ENCODE measurements around the gene DCAF12L2.
"Not testable (repeated sequence)": the region's sequence is repeated elsewhere in the genome, so short reads cannot be mapped to it uniquely, and the experiment has no call there.

DCAF12L2 gene

GRCh38 chrX:126165721-126166461, at the start of gene DCAF12L2:
DCAF12L2 (minus strand) TSS chrX:126166289; CDS start chrX:126165924, 365 bp downstream.
- no peak within 1 kb of the TSS for H3K9ac ChIP-seq (ENCODE audit: low read length)
- no peaks in the 10 kb centered on the region for H3K9me3 ChIP-seq (ENCODE audit: low read length)
- H3K4me2 ChIP-seq (ENCODE audit: low read length), result no peak within 1 kb of the TSS
- no peak for TF ChIP-seq EZH2 (IDR thresholded peaks at IDR 0.05; ENCODE audit: borderline replicate concordance, low read length)
- TF ChIP-seq CTCF (IDR thresholded peaks at IDR 0.05; ENCODE audit: low read length), result no peak
- H3F3A ChIP-seq (ENCODE audit: insufficient read depth, low read length), result no peaks in the 10 kb centered on the region
- H3K36me3 ChIP-seq (ENCODE audit: insufficient read depth, low read length), result no peaks in the 10 kb centered on the region
- no peaks in the 10 kb centered on the region for H3K79me2 ChIP-seq (ENCODE audit: insufficient read depth, low read length)
- H3K27me3 ChIP-seq (ENCODE audit: insufficient read depth, low read length), result no peaks in the 10 kb centered on the region
- no peaks in the 10 kb centered on the region for H3K4me1 ChIP-seq (ENCODE audit: insufficient read depth, low read length, severe bottlenecking)
- no peaks in the 10 kb centered on the region for H4K20me1 ChIP-seq (ENCODE audit: insufficient read depth, low read length)
- no peak within 1 kb of the TSS for H3K27ac ChIP-seq (ENCODE audit: low read depth, low read length, poor library complexity, severe bottlenecking)
- no peak within 1 kb of the TSS for H2AFZ ChIP-seq (ENCODE audit: low read length)
- H3K9me2 ChIP-seq (ENCODE audit: low read depth, low read length), result no peaks in the 10 kb centered on the region
- no peak within 1 kb of the TSS for H3K4me3 ChIP-seq (ENCODE audit: low read depth, low read length, poor library complexity, severe bottlenecking)

- not testable (repeated sequence) for H4K20me1 ChIP-seq (ENCODE audit: insufficient read depth, low read length); H3K36me3 ChIP-seq (ENCODE audit: insufficient read depth, low read length); H3K9me3 ChIP-seq (ENCODE audit: low read length); H3F3A ChIP-seq (ENCODE audit: insufficient read depth, low read length); H3K9ac ChIP-seq (ENCODE audit: low read length); H3K79me2 ChIP-seq (ENCODE audit: insufficient read depth, low read length); H3K9me2 ChIP-seq (ENCODE audit: low read depth, low read length); H3K4me1 ChIP-seq (ENCODE audit: insufficient read depth, low read length, severe bottlenecking); H2AFZ ChIP-seq (ENCODE audit: low read length); H3K4me3 ChIP-seq (ENCODE audit: low read depth, low read length, poor library complexity, severe bottlenecking); H3K27me3 ChIP-seq (ENCODE audit: insufficient read depth, low read length); H3K4me2 ChIP-seq (ENCODE audit: low read length); H3K27ac ChIP-seq (ENCODE audit: low read depth, low read length, poor library complexity, severe bottlenecking)
These were observed 24.8 kb upstream of the DCAF12L2 start for GRCh38 chrX:126190888-126191287.

- H3K79me2 ChIP-seq (ENCODE audit: insufficient read depth, low read length), result no peaks in the 10 kb centered on the region
- H2AFZ ChIP-seq (ENCODE audit: low read length), result no peak overlapping the region
- no peaks in the 10 kb centered on the region for H3K9me2 ChIP-seq (ENCODE audit: low read depth, low read length)
- TF ChIP-seq CTCF (IDR thresholded peaks at IDR 0.05; ENCODE audit: low read length) (no peak), EZH2 (IDR thresholded peaks at IDR 0.05; ENCODE audit: borderline replicate concordance, low read length) (no peak)
- no peak overlapping the region for H3K4me3 ChIP-seq (ENCODE audit: low read depth, low read length, poor library complexity, severe bottlenecking)
- H3K9me3 ChIP-seq (ENCODE audit: low read length), result no peaks in the 10 kb centered on the region
- H3K9ac ChIP-seq (ENCODE audit: low read length), result no peak overlapping the region
- no peak overlapping the region for H3K4me2 ChIP-seq (ENCODE audit: low read length)
- no peaks in the 10 kb centered on the region for H3K4me1 ChIP-seq (ENCODE audit: insufficient read depth, low read length, severe bottlenecking)
- no peak overlapping the region for H3K27ac ChIP-seq (ENCODE audit: low read depth, low read length, poor library complexity, severe bottlenecking)
- no peaks in the 10 kb centered on the region for H3K27me3 ChIP-seq (ENCODE audit: insufficient read depth, low read length)
- no peaks in the 10 kb centered on the region for H3K36me3 ChIP-seq (ENCODE audit: insufficient read depth, low read length)
- H4K20me1 ChIP-seq (ENCODE audit: insufficient read depth, low read length), result no peaks in the 10 kb centered on the region
- no peaks in the 10 kb centered on the region for H3F3A ChIP-seq (ENCODE audit: insufficient read depth, low read length)
These were observed 11.2 kb upstream of the DCAF12L2 start for GRCh38 chrX:126177133-126177840.

Data from OCI-LY1 (cell line).